K562 (cell line): Measurements from ENCODE around the gene ARL6IP6. TPM values are rescaled to one million over a fixed set of nuclear protein-coding genes. Genes with fewer than 3 reads are reported as not detected.

Experiments
- ADNP ChIP-seq: fragments of 200-800 bp; sonication (Bioruptor generic); IDR thresholded peaks from 2 replicates; pipeline ENCODE4 v1.6.1; 2016; ENCODE audit warnings: missing genetic modification characterization, missing compliant biosample characterization
- BDP1 ChIP-seq: IDR thresholded peaks from 3 replicates; pipeline ENCODE4 v1.6.1; 2011; ENCODE audit not compliant: insufficient read length, insufficient read depth
- BHLHE40 ChIP-seq: IDR thresholded peaks from 2 replicates; pipeline ENCODE4 v1.6.1; 2011; ENCODE audit warnings: low read length, improper control_type of control experiment
- DNMT1 ChIP-seq: fragments of 450-650 bp; IDR thresholded peaks from 2 replicates; pipeline ENCODE4 v1.6.1; 2016; ENCODE audit warnings: antibody characterized with exemption, mild to moderate bottlenecking
- E2F4 ChIP-seq: sonication (generic); formaldehyde crosslinking; IDR thresholded peaks from 2 replicates; pipeline ENCODE4 v1.8.0; 2022; ENCODE audit warnings: mild to moderate bottlenecking, low read depth, missing genetic modification reagents
- FUS ChIP-seq: fragments of 200-400 bp; formaldehyde crosslinking; optimal IDR thresholded peaks from 2 replicates; pipeline ENCODE3; 2017; ENCODE audit warnings: low read depth, low read length
- KDM4B ChIP-seq, 2 experiments: fragments of 450-650 bp in 1 of 2; sonication (generic) in 1 of 2; IDR thresholded peaks; 2 replicates each; pipeline ENCODE4 v1.6.1; 2016 to 2017; ENCODE audit warnings: borderline replicate concordance in 2 of 2, antibody characterized with exemption in 1 of 2, low read depth in 1 of 2, mild to moderate bottlenecking in 1 of 2
- KDM5B ChIP-seq: fragments of 200-600 bp; sonication (generic); IDR thresholded peaks from 2 replicates; pipeline ENCODE4 v1.6.1; 2012; ENCODE audit warnings: low read depth, mild to moderate bottlenecking, moderate library complexity, low read length, control low read depth, inconsistent platforms; ENCODE audit not compliant: insufficient replicate concordance
- MCM7 ChIP-seq, 2 experiments: fragments of 450-650 bp; IDR thresholded peaks; 2 replicates each; pipeline ENCODE4 v1.6.1; 2016 to 2018
- NBN ChIP-seq: fragments of 450-650 bp; IDR thresholded peaks from 2 replicates; pipeline ENCODE4 v1.6.1; 2016; ENCODE audit warnings: low read depth, mild to moderate bottlenecking
- NFE2 ChIP-seq: IDR thresholded peaks from 2 replicates; pipeline ENCODE4 v1.6.1; 2014; ENCODE audit warnings: antibody characterized with exemption, low read depth
- NR1H2 ChIP-seq: sonication (generic); formaldehyde crosslinking; IDR thresholded peaks from 2 replicates; pipeline ENCODE4 v1.4.0; 2020; ENCODE audit warnings: mild to moderate bottlenecking, missing genetic modification reagents
- POLR2A ChIP-seq: fragments of 450-650 bp; conservative IDR thresholded peaks from 2 replicates; pipeline ENCODE4 v1.6.1; 2016
- SMARCA5 ChIP-seq: fragments of 450-650 bp; IDR thresholded peaks from 2 replicates; pipeline ENCODE4 v1.6.1; 2016
- SUPT5H ChIP-seq: fragments of 450-650 bp; IDR thresholded peaks from 2 replicates; pipeline ENCODE4 v1.6.1; 2016
- XRCC4 ChIP-seq: IDR thresholded peaks from one replicate; pipeline ENCODE4 v1.6.1; 2011; ENCODE audit not compliant: insufficient read depth, insufficient read length; ENCODE audit errors: extremely low read depth
- ZBED1 ChIP-seq: IDR thresholded peaks from 2 replicates; pipeline ENCODE4 v1.6.1; 2014
- ZNF324 ChIP-seq: fragments of 250-450 bp; sonication (Bioruptor Pico); IDR thresholded peaks from 2 replicates; pipeline ENCODE4 v1.4.0; 2020; ENCODE audit warnings: mild to moderate bottlenecking
- ZNF77 ChIP-seq: fragments of 250-450 bp; sonication (Bioruptor Pico); IDR thresholded peaks from 2 replicates; pipeline ENCODE4 v1.5.0; 2020
- ZNF830 ChIP-seq: fragments of 250-450 bp; sonication (Bioruptor Pico); IDR thresholded peaks from 2 replicates; pipeline ENCODE4 v1.5.0; 2021; ENCODE audit warnings: mild to moderate bottlenecking
- ZSCAN32 ChIP-seq: fragments of 450-650 bp; formaldehyde crosslinking; IDR thresholded peaks from 2 replicates; pipeline ENCODE4 v1.4.0; 2020; ENCODE audit warnings: mild to moderate bottlenecking, moderate library complexity
- polyA plus RNA-seq, 8 experiments: library from polyadenylated mRNA; depleted of rRNA in 4 of 8; stranded (reverse) in 5 of 8; unstranded in 3 of 8; fragments of >200 nt; fragmentation: Nextera tagmentation in 2 of 8; fragmentation: Illumina TruSeq in 1 of 8; extraction: Ambion mirVana in 2 of 8; extraction: Trizol in 1 of 8; gene quantifications; 2 replicates each; pipeline versions ENCODE4 v1.2.1 to v1.2.3, GENCODE V29; 2011 to 2014; ENCODE audit warnings: inconsistent platforms in 1 of 8, missing spikeins in 1 of 8
- total RNA-seq, 7 experiments: library from RNA; depleted of rRNA in 6 of 7; stranded (reverse); fragments of >200 nt in 6 of 7; fragmentation: Illumina TruSeq in 2 of 7; extraction: Trizol in 2 of 7; gene quantifications; 2 replicates each; pipeline versions ENCODE4 v1.2.1 to v1.2.3, GENCODE V29; 2011 to 2021; ENCODE audit warnings: low replicate concordance in 1 of 7
- TF ChIP-seq, protein P1 (sequence below): fragments of 250-450 bp; sonication (Bioruptor Pico); IDR thresholded peaks from 2 replicates; pipeline ENCODE4 v1.8.0; 2021; ENCODE audit warnings: moderate library complexity, mild to moderate bottlenecking, inconsistent platforms
- TF ChIP-seq, protein P2 (sequence below): IDR thresholded peaks from 3 replicates; pipeline ENCODE4 v1.6.1; 2011; ENCODE audit warnings: borderline replicate concordance, mild to moderate bottlenecking, moderate library complexity; ENCODE audit not compliant: insufficient read length; ENCODE audit errors: extremely low read depth
- TF ChIP-seq, protein P3 (sequence below), 2 experiments: fragments of 450-650 bp; IDR thresholded peaks; 2 replicates each; pipeline ENCODE4 v1.6.1; 2016

The ARL6IP6 gene
- total and polyA plus RNA-seq, 9 of the 15 experiments (the other 6 are each of a cell fraction or from before 2014, with no cell fraction given) = 19.2 to 98.5 (median 36.2) TPM

DNA sequence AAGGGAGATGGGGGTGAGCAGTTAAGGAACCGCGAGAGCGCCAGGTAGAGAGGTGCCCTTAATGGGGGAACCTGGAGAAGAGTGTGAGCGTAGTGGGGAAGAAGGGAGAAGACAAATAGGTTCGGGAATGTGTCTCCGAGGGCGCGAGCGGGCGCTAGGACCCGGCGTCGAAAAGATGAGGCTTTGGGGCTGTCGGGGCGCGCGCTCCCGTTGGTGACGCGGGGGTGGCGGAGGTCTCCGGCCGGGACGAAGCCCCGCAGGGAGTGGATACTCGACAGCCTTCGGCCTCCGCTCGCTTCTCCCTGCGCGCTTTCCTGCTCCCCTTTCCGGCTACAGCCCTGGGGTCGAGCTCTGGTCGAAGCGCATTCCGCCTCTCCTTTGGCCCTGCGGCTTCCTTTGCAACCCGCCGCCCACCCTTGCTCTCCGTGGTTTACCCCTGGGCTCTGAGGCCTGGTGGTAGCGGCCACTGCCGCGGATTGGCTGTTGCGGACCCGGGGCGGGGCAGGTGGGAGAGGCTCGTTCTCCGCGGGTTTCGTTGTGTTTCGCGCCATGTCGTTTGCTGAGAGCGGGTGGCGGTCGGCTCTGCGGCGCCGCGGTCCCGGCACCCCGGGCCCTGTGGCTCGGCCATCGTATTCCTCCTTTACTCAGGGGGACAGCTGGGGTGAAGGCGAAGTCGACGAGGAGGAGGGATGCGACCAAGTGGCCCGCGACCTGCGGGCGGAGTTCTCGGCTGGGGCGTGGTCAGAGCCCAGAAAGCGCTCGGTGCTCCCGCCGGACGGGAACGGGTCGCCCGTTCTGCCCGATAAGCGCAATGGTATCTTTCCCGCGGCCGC is at the start of gene ARL6IP6 (continued):
- no peak for TF ChIP-seq ZSCAN32 (CRISPR knock-in tag)
- peak; percentile 87; the same call in 1 of the 2 replicates for TF ChIP-seq E2F4
- 0 out of 2 replicates have a peak, but pooled peaks have one; percentile 88 for TF ChIP-seq NR1H2 (CRISPR knock-in tag)
- TF ChIP-seq ZNF77 (CRISPR knock-in tag) = no peak
- TF ChIP-seq KDM5B = peak; percentile 96
- TF ChIP-seq ZBED1 = no peak
- TF ChIP-seq, protein P1, sequence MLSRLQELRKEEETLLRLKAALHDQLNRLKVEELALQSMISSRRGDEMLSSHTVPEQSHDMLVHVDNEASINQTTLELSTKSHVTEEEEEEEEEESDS = no peak
- TF ChIP-seq, protein P2, sequence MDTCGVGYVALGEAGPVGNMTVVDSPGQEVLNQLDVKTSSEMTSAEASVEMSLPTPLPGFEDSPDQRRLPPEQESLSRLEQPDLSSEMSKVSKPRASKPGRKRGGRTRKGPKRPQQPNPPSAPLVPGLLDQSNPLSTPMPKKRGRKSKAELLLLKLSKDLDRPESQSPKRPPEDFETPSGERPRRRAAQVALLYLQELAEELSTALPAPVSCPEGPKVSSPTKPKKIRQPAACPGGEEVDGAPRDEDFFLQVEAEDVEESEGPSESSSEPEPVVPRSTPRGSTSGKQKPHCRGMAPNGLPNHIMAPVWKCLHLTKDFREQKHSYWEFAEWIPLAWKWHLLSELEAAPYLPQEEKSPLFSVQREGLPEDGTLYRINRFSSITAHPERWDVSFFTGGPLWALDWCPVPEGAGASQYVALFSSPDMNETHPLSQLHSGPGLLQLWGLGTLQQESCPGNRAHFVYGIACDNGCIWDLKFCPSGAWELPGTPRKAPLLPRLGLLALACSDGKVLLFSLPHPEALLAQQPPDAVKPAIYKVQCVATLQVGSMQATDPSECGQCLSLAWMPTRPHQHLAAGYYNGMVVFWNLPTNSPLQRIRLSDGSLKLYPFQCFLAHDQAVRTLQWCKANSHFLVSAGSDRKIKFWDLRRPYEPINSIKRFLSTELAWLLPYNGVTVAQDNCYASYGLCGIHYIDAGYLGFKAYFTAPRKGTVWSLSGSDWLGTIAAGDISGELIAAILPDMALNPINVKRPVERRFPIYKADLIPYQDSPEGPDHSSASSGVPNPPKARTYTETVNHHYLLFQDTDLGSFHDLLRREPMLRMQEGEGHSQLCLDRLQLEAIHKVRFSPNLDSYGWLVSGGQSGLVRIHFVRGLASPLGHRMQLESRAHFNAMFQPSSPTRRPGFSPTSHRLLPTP = no peak
- no peak for TF ChIP-seq KDM4B (IDR thresholded peaks at IDR 0.05; ENCODE audit: borderline replicate concordance in 2 of 2, low read depth in 1 of 2)
- TF ChIP-seq SUPT5H = peak; percentile 97
- no peak for TF ChIP-seq XRCC4
- peak; percentile 86 for TF ChIP-seq FUS
- TF ChIP-seq, protein P3, sequence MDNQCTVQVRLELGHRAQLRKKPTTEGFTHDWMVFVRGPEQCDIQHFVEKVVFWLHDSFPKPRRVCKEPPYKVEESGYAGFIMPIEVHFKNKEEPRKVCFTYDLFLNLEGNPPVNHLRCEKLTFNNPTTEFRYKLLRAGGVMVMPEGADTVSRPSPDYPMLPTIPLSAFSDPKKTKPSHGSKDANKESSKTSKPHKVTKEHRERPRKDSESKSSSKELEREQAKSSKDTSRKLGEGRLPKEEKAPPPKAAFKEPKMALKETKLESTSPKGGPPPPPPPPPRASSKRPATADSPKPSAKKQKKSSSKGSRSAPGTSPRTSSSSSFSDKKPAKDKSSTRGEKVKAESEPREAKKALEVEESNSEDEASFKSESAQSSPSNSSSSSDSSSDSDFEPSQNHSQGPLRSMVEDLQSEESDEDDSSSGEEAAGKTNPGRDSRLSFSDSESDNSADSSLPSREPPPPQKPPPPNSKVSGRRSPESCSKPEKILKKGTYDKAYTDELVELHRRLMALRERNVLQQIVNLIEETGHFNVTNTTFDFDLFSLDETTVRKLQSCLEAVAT (IDR thresholded peaks at IDR 0.05) = peak; percentile 92 to 97
- peak; percentile 97 for TF ChIP-seq POLR2A
- peak; percentile 87; the same call in 1 of the 2 replicates for TF ChIP-seq ZNF830
- TF ChIP-seq ADNP (tag) = no peak
- TF ChIP-seq SMARCA5 = peak; percentile 88; the same call in 1 of the 2 replicates
- no peak for TF ChIP-seq BDP1
- peak; percentile 79 for TF ChIP-seq BHLHE40
- TF ChIP-seq ZNF324 (CRISPR knock-in tag) = no peak
- TF ChIP-seq NFE2 = no peak
- peak; percentile 94 for TF ChIP-seq NBN
- 0 out of 2 replicates have a peak, but pooled peaks have one; percentile 0 for TF ChIP-seq DNMT1
- no peak for TF ChIP-seq MCM7 (IDR thresholded peaks at IDR 0.05)
